ENCODE measurements around the gene PTPRN2.
"Not testable (repeated sequence)": the region's sequence is repeated elsewhere in the genome, so short reads cannot be mapped to it uniquely, and the experiment has no call there.

The PTPRN2 gene

DNA sequence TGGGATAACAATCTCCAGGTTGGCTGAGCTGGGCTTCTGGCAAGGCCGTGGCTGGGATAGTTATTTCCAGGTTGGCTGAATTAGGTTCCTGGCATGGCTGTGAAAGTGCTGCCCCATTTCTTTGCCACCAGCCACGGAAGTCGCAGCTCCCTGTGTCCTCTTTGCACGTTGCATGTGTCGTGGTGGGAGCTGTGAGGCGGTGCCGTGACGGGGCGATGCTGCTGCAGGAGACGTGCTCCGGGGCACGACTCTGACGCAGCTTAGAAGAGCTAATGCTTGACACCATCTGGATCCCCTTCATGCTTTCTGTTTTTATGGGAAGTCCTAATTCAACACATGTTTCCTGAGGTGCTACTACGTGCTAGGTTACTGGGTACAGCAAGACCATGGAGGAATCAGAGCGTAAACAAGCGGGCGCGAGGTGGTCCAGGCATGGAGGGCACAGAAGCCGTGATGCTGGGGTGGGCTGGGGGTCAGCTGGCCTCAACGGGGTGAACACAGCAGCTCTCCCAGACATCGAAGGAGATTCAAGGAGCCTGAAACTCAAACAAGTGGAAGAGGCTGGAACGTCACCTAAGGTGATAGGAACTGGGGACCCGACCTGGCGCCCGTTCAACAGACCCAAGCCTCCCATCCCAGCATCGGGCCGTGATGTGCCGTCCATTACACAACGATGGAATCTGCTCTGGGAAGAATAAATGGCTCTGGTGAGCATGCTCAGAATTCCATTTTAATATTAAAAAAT lies 843.7 kb downstream of the PTPRN2 start:
- DNase-seq, result no peak

- DNase-seq, result no peak
These were observed 847.3 kb downstream of the PTPRN2 start for GRCh38 chr7:157740251-157740798.

DNA sequence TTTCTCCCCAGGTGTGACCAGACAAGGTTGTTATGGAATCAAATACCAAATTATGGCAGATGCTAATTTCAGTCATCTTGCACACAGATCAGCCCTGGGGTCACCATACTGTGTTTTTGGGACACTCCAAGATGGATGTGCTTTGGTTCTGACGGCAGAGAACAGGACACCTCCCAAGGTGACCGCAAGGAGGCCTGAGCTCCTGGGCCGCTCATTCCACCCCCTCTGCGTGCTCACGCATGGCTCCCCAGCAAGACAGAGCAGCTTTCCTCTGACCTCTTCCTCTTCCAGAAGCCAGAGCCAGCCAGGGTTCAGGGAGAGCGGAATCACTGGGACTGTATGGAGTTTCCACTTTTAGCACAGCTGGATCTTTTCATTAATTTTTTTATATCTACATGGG lies 848.0 kb downstream of the PTPRN2 start:
- DNase-seq, result no peak

GRCh38 chr7:157739031-157739430 lies 848.6 kb downstream of the PTPRN2 start:
- no peak for DNase-seq

- no peak for DNase-seq
These were observed 849.6 kb downstream of the PTPRN2 start for GRCh38 chr7:157738066-157738460.

GRCh38 chr7:157737151-157738065 lies 850.2 kb downstream of the PTPRN2 start:
- no peak for DNase-seq

DNA sequence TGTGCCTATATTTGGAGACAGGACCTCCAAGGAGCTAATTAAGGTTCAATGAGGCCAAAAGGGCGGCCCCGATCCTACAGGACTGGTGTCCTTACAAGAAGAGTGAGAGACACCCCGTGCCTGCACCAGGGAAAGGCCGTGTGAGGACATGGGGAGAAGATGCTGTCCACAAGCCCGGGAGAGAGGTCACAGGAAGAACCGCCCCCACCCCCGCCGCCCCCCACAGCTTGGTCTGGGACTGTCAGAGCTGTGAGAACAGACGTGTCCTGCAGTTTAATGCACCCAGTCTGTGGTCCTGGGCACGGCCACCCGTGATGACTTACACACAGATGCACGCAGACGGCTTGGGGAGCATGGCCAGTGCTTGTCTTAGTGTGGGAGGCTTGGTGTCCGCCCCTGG lies 851.3 kb downstream of the PTPRN2 start:
- DNase-seq, result no peak

DNA sequence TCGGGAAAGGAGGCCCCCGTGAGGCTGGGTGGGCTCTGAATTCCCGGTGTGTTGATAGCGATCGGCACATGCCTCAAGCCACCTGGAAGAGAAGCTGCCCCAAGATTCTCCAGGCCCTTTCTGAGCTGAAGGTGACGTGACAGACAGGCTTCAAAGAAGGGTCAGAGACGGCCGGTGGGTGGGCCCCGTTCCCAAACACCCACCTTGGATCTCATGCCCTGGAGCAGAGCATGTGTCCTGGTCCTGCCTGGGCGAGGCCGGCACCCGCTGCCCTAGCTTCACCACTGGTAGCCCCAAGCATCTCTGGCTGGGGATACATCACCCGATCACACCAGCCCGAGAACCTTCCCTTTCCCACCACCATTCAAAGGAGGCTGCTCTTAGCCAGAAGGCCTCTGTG lies 851.8 kb downstream of the PTPRN2 start:
- DNase-seq, result no peak

DNA sequence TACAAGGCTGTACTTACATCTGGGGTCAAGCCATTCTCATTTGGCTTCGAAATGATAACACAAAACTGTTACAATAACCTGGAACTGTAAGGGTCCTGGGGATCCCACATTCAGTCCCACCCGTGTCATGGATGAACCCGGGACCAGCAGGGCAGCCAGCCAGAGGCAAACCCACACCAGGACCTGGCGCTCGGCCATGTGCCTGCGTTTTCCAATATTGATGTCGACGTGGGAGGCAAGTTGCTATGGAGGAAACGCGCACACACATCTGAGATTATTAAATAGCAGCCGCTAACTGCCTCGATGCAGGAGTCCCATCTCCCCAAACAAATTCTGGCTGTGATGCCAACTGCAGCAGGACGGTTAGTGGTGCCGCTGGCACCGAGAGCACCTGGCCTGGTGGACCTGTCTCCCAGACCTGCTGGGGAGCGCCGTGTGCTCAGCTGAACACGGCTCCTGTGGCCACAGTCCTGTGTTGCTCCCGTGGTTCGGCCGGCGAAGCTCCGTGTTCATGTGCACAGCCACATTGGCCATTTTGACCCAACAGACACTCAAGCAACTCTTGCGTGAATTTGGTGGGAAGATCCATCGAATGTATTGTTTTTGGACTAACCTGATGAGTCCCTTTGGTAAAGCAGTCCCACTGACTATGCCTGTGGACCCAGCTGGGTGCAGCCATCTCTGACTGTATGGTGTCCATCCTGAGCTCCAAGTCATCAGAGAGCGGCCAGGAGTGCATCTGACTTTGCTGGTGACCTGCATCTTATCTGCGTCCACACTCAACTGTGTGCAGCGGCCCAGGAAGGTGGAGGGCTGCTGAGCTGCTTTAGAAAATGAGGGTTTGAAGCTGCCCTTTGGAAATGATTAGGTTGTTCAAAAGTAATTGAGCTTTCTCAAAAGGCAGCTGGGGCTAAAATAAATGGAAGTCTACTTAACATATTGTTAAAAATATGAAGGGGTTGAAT lies 852.7 kb downstream of the PTPRN2 start:
- DNase-seq, result no peak

GRCh38 chr7:157733760-157734395 lies 853.7 kb downstream of the PTPRN2 start:
- not testable (repeated sequence) for DNase-seq

DNA sequence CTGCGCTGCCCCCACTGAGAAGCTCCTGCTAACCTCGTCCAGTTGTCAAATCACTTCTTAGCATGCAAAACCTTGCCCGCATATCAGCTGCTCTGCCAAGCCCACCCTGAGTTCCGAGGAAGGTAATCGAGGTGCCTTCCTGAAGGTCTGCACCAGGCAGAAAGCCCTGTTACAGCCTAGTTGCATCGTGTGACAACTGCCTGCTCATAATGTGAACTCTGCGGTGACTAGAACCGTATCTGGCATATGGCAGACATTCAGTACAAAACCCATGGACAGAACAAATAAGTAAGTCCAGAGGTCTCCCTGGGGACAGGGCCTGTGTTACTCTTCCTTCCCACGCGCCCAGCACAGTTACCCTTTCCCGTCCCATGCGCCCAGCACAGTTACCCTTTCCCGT lies 856.5 kb downstream of the PTPRN2 start:
- no peak for DNase-seq

- DNase-seq, result no peak
These were observed 857.0 kb downstream of the PTPRN2 start for GRCh38 chr7:157730614-157731013.

DNA sequence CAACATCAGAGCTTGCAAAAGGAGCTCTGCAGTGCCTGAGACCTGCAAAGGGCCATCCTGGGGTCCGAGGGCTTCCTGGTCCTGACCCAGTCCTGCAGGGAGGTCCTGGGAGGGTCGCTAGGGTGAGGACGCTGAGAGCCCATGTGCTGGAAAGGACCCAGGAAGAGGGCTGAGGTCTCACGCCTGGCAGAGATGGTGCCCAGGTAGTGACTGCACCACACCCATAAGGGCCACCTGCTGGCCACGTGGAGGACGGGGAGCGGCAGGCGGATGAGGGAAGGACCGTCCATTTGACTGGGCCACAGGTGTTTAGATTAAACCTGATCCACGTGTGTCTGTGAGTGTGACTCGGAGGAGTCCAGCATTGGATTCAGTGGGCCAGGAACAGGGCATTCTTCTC lies 858.1 kb downstream of the PTPRN2 start:
- no peak for DNase-seq

- DNase-seq, result no peak
These were observed 859.5 kb downstream of the PTPRN2 start for GRCh38 chr7:157727964-157728615.

DNA sequence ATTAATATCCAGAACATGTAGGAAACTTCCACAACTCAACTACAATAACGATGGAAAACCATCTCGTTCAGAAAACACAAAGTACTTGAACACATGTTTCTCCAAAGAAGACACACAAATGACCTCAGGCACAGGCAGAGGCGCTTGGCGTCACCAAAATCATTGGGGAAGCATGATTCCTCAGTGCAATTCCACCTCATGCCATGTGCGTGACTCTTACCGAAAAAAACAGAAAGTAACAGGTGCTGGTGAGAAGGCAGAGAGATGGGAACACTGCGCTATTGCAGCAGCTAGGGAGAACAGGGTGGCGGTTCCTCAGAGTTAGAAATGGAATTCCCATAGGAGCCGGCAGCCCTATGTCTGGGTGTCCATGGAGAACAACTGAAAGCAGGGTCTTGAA lies 860.9 kb downstream of the PTPRN2 start:
- DNase-seq, result no peak

GRCh38 chr7:157725312-157725711 lies 862.3 kb downstream of the PTPRN2 start:
- not testable (repeated sequence) for DNase-seq

DNA sequence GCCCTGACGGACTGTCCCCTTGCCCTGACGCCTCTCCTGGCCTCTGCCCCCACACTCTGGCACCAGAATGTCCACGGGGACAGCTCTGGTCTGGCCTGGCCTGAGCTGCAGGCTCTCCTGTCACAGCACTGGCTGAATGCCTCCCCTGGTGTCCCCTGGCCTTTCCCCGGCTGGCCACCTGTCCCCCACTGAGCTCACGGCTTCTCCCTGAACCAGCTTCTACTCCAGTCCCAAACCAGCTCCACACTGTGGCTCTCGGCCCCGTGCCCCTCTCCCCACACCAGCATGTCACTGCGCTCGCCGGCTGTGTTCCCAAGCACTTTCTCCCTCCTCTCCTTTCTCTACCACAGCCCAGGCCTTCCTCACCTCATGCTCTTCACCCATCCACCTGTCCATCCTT lies 864.4 kb downstream of the PTPRN2 start:
- no peak for DNase-seq

- no peak for DNase-seq
These were observed 865.2 kb downstream of the PTPRN2 start for GRCh38 chr7:157722137-157723060.

DNA sequence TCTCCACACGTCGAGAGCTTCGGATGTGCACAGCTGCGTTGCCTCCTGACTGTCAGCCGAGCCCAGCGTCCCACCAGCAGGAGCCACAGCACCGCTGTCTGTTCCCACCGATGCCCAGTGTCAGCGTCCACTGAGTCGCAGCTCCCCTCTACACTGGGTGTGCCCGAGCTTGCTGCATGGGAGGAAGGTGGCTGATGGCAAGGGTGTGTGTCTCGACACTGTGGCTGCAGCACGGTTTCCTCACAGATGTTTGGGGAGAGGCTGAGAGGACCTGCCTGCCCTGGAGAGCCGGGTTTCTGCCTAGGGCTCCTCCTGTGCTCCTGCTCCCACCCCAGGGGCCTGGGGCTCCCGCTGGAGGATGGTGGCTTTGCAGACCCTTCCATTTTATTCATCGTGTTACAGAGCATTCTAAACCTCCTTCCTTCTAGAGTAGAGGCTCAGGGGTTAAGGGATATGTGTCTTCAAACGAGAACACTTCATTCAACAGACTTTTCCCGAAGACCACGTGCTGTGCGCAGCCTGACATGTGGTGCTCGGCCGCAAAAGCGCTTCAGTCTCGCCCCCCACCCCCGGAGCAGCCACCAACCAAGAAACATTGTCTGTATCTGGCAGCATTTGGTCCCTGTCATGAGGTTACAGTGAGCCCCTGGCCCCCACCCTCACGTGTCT lies 866.0 kb downstream of the PTPRN2 start:
- no peak for DNase-seq
